ENCODE data around the gene DDX59. TPM values are rescaled to one million over a fixed set of nuclear protein-coding genes. Genes with fewer than 3 reads are reported as not detected.

Gene DDX59
- total RNA-seq, 2 experiments from 2014 or later: 28.1 to 33.9 TPM

GRCh38 chr1:200610846-200611245 lies 58.9 kb downstream of the DDX59 start:
- H3K27ac Mint-ChIP-seq: no peak overlapping the region
- H3K4me3 Mint-ChIP-seq: no peak overlapping the region
- H3K4me1 Mint-ChIP-seq: peaks cover 4% of the 10 kb centered on the region
- POLR2A ChIA-PET: no interaction called here
- H3K9me3 Mint-ChIP-seq: no peaks in the 10 kb centered on the region
- no peaks in the 10 kb centered on the region for H3K27me3 Mint-ChIP-seq
- peaks cover 46% of the 10 kb centered on the region for H3K36me3 Mint-ChIP-seq
- DNase-seq: no peak
- ATAC-seq (ENCODE audit: low read depth): no peak

GRCh38 chr1:200602632-200603031 lies 67.1 kb downstream of the DDX59 start:
- Mint-ChIP-seq H3K9me3 (no peaks in the 10 kb centered on the region), H3K27ac (no peak overlapping the region), H3K27me3 (no peaks in the 10 kb centered on the region), H3K4me3 (no peak overlapping the region), H3K36me3 (peaks cover 45% of the 10 kb centered on the region), H3K4me1 (peaks cover 2% of the 10 kb centered on the region)
- DNase-seq (no peak), ATAC-seq (ENCODE audit: low read depth) (no peak)
- POLR2A ChIA-PET: no interaction called here

Other genes with a start within 250 kb of the DDX59 start
- 10 to 100 TPM; 20.1 to 20.3 TPM for gene KIF14, start 49.2 kb downstream of the DDX59 start, total RNA-seq
- gene CAMSAP2, start 69.0 kb upstream of the DDX59 start, total RNA-seq: 1 to 10 TPM in 1 of 2 experiments, under 1 TPM in 1; 0.83 to 1.2 TPM
- under 1 TPM; 0.75 to 0.91 TPM for gene GPR25, start 203.1 kb upstream of the DDX59 start, total RNA-seq
- under 1 TPM; 0.14 to 0.25 TPM for gene INAVA, start 225.0 kb upstream of the DDX59 start, total RNA-seq

Data from activated naive CD8-positive, alpha-beta T cell treated with anti-CD3 and anti-CD28 coated beads, Interleukin-2, amount 10 ng/mL, durations not matched to agents 7 days and 5 days (primary cell).